ENCODE results near the gene ABCA4.

Gene ABCA4

DNA sequence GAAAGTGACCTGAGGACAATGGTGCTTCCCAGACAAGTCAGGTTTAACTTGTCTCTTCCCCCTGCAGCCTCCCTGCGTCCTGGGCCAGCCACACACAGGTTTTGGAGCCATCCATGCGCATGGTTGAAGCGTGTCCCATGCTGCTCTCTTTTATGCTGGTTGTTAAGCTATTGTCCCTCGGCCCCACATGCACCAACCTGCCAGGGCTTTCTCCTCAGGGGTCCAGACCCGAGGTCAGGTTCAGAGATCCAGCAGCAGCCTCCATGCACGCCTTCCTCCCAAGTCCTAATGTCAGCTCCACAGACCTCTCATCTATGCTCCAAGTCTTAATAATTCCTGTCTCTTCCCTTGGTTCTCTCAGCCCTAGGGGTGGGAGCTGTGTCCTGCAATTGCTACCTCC is 1.6 kb downstream of the ABCA4 start:
- TF ChIP-seq, protein P1, sequence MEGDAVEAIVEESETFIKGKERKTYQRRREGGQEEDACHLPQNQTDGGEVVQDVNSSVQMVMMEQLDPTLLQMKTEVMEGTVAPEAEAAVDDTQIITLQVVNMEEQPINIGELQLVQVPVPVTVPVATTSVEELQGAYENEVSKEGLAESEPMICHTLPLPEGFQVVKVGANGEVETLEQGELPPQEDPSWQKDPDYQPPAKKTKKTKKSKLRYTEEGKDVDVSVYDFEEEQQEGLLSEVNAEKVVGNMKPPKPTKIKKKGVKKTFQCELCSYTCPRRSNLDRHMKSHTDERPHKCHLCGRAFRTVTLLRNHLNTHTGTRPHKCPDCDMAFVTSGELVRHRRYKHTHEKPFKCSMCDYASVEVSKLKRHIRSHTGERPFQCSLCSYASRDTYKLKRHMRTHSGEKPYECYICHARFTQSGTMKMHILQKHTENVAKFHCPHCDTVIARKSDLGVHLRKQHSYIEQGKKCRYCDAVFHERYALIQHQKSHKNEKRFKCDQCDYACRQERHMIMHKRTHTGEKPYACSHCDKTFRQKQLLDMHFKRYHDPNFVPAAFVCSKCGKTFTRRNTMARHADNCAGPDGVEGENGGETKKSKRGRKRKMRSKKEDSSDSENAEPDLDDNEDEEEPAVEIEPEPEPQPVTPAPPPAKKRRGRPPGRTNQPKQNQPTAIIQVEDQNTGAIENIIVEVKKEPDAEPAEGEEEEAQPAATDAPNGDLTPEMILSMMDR (IDR thresholded peaks at IDR 0.05): no peak

DNA sequence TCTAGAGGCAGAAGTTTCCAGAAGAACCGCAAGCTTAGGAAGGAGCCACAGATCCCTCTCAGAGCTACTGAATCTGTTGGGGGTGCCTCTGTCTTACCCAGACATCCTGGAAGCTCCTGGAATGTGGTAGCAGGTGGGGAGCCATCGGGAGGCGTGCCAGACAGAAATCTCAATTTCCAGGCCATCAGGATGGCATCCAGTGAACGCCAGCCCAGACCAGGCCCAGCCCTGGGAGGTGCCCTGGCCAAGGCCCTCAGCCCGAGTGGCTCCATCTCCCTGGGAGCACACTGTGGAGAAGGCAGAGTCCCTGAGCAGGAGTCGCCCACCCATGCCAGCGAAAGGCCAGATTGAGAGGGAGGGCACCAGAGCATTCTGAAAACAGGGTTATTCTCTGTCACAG is 2.5 kb downstream of the ABCA4 start:
- TF ChIP-seq, protein P1 (IDR thresholded peaks at IDR 0.05): no peak

DNA sequence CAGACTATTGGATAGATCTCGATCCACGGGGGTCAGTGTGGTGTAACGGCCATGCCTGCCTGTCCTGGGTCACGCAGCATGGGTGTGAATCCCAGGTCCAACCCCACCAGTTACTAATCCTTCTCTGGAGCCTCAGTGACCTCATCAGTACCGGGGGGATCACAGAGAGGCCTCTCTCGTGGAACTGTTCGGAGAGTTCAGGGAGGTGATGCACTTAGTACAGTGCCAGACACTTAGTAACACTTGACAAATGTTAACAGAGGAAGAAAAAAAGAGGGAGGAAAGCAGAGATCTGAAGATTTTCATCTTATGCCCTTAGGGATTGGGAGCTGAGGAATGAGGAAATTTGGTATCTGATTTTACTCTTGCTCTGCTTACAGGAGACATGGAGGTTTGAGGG is 2.9 kb downstream of the ABCA4 start:
- TF ChIP-seq, protein P1 (IDR thresholded peaks at IDR 0.05): no peak

DNA sequence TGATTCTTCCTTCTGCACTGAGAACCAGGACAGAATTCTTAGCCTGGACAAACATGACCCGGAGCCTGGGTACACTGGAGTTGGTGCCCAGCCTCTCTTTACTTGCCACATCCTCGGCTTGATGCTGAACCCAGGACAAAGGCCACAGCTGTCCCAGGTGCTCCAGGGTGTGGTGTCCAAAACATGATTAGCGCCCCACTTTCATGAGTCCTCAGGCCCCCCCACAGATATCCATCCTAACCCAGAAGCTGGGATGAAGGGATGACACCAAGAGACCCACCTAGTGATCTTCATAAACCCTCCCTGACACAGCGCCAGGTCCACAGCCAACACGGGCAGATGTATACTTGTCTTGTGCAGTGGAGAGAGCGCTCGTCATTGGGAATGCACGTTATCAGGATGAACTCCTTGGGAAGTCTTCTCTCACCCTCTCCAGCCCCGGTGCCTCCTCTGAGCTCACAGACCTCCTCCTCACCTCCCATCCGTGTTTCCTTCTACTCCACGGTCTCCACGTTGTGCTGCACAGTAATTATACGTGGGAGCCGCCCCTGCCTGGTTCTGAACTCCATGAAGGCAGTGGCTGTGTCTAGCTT is 3.6 kb downstream of the ABCA4 start:
- TF ChIP-seq, protein P1 (IDR thresholded peaks at IDR 0.05): no peak

DNA sequence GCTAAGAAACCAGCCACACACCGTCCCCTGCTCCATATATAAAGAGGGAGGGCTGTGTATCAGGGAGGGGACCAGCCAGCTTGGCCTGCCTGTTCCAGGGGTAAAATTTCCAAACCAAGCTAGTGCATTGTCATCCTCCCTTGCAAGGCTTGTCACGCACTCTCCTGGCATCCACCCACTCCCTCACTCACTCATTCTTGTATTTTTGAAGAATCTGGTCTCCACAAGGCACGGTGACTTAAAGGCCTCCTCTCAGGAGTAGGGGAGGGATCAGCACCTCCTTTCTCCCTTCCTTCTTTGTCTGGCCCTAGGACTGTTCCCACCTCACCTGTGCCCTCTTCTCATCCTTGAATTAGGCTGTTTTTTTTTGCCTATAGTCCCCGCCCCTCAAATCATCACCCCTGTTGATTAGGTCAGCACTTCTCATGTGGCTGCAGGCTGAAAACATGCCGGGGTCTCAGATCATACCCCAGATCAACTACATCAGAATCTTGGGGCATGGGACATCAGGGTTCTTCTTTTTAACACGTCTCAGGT is 5.0 kb downstream of the ABCA4 start:
- TF ChIP-seq, protein P1 (IDR thresholded peaks at IDR 0.05): no peak

DNA sequence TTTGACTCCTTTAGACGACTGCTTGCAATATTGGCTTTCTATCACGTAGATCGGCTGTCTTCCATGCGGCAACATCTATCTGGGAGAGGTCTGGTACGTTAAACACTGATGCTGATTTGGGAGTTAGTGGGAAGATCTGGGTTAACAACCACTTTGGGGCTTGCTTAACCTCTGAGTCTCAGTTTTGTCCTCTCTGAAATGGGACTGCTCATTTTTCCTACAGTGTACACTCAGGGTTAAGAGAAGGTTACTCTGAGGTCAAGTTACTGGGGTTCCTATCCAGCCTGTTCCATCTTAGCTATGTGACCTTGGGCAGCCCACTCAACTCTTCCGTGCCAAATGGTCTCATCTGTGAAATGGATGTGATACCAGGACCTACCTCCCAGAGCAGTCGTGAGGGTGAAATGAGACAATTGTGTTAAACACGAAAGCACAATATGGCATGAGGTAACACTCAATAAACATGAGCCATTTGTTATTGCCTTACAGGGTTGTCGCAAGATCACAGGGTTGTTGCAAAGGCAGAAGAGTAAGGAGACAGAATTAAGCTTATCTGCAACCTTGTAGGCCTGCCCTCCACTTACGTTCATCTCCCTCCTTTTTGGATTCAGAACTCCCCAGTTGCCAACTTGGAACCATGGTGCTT is 5.6 kb downstream of the ABCA4 start:
- TF ChIP-seq, protein P1 (IDR thresholded peaks at IDR 0.05): no peak

DNA sequence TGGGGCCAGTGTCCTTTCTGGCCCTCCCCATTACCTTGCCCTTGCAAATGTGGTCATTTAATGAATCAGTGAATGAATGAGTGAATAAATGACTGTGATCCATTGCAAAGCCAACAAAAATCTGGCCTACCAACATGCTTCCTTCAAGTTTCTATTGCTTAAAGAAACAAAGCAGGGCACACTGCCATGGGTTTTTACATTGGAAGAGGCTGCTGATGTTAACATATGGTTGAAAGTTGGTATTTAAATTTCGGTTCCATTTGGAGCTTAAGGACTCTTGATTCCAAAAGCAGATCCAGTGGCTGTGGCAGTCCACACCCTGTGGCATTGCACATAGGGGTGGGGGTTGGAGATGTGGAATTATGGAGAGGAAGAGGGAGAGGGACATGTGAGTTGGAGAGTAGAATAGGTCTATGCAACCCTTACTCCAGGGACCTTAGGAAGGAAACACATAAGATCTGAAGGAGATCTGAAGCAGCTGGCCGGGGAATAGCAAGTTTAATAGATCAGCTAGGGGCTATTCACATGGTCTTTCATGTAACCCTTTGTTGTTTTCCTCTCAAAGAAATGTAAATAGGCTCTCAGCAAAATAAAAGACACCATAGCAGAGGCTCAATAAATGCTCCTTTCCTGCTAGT is 7.2 kb downstream of the ABCA4 start:
- TF ChIP-seq, protein P1 (IDR thresholded peaks at IDR 0.05): no peak
